ENCODE measurements around the gene GPR25.

The GPR25 gene

GRCh38 chr1:200866521-200866920, 6.3 kb upstream of the GPR25 start:
- Histone ChIP-seq H3K36me3 (replicated peaks; ENCODE audit: insufficient read depth, low read length) (no peaks in the 10 kb centered on the region), H3F3A (ENCODE audit: insufficient read depth, low read length) (peaks cover 42% of the 10 kb centered on the region), H3K4me2 (ENCODE audit: low read depth, low read length) (peak overlapping the region; percentile 79), H3K9me3 (replicated peaks; ENCODE audit: insufficient read depth, low read length) (no peaks in the 10 kb centered on the region), H3K27ac (ENCODE audit: low read length) (peak overlapping the region; percentile 91), H3K9ac (ENCODE audit: low read length) (peak overlapping the region; percentile 52), H3K27me3 (replicated peaks; ENCODE audit: insufficient read depth, low read length) (no peaks in the 10 kb centered on the region), H3K4me3 (ENCODE audit: low read length) (peak overlapping the region; percentile 34; the same call in 1 of the 2 replicates), H2AFZ (ENCODE audit: low read length) (no peak overlapping the region), H3K9me2 (replicated peaks; ENCODE audit: insufficient read depth, low read length) (no peaks in the 10 kb centered on the region), H4K20me1 (ENCODE audit: insufficient read depth, low read length) (no peaks in the 10 kb centered on the region), H3K4me1 (ENCODE audit: low read length) (peaks cover 61% of the 10 kb centered on the region), H3K79me2 (ENCODE audit: low read length) (no peaks in the 10 kb centered on the region)
- DNase-seq: peak; percentile 98
- TF ChIP-seq EZH2phosphoT487 (IDR thresholded peaks at IDR 0.05; ENCODE audit: low read length) (no peak), EZH2 (optimal IDR thresholded peaks at IDR 0.05; ENCODE audit: low read depth, low read length) (no peak)
- TF ChIP-seq, protein P1, sequence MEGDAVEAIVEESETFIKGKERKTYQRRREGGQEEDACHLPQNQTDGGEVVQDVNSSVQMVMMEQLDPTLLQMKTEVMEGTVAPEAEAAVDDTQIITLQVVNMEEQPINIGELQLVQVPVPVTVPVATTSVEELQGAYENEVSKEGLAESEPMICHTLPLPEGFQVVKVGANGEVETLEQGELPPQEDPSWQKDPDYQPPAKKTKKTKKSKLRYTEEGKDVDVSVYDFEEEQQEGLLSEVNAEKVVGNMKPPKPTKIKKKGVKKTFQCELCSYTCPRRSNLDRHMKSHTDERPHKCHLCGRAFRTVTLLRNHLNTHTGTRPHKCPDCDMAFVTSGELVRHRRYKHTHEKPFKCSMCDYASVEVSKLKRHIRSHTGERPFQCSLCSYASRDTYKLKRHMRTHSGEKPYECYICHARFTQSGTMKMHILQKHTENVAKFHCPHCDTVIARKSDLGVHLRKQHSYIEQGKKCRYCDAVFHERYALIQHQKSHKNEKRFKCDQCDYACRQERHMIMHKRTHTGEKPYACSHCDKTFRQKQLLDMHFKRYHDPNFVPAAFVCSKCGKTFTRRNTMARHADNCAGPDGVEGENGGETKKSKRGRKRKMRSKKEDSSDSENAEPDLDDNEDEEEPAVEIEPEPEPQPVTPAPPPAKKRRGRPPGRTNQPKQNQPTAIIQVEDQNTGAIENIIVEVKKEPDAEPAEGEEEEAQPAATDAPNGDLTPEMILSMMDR (IDR thresholded peaks at IDR 0.05; ENCODE audit: low read length): no peak

DNA sequence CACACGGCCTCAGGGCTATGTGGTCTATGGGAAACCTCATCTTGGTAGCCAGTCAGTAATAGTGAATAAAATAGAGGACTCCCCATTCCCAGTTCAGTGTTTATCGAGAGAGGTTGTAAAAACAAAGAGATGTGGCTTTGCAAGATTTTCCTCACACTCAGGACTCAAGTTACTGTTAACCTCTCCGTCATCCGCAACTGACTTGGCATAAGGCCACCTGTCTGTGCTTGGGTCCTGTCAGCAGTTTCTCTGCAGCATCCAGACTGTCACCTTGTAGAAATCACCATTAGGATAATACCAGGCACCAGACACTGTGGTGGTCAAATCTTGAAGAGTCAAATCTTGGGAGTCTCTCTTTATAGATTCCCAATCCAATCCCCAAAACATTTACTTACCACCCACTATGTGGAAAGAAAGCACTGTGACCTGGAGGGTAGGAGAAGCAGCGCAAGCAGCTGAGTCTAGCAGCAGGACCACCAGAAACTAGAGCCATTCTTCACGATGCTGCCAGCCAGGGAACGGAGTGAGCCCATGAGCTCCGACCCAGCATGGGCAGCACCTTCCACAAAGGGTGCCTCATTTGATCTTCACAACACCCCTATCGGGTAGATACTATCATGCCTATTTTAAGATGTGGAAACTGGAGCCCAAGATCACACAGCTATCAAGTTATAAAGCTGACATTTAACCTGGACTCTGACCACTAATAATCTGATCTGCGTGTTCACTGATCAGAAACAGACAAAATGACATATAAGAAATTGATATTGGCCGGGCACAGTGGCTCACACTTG, 5.6 kb upstream of the GPR25 start:
- peaks cover 56% of the 10 kb centered on the region for H3K4me1 ChIP-seq (ENCODE audit: low read length)

GRCh38 chr1:200869376-200869752, 3.4 kb upstream of the GPR25 start:
- Histone ChIP-seq H3K9me2 (replicated peaks; ENCODE audit: insufficient read depth, low read length) (no peaks in the 10 kb centered on the region), H3K79me2 (ENCODE audit: low read length) (no peaks in the 10 kb centered on the region), H3F3A (ENCODE audit: insufficient read depth, low read length) (peaks cover 39% of the 10 kb centered on the region), H3K9ac (ENCODE audit: low read length) (no peak overlapping the region), H3K4me3 (ENCODE audit: low read length) (no peak overlapping the region), H3K4me1 (ENCODE audit: low read length) (peaks cover 43% of the 10 kb centered on the region), H3K36me3 (replicated peaks; ENCODE audit: insufficient read depth, low read length) (no peaks in the 10 kb centered on the region), H3K27ac (ENCODE audit: low read length) (no peak overlapping the region), H3K27me3 (replicated peaks; ENCODE audit: insufficient read depth, low read length) (no peaks in the 10 kb centered on the region), H2AFZ (ENCODE audit: low read length) (no peak overlapping the region), H4K20me1 (ENCODE audit: insufficient read depth, low read length) (no peaks in the 10 kb centered on the region), H3K4me2 (ENCODE audit: low read depth, low read length) (no peak overlapping the region), H3K9me3 (replicated peaks; ENCODE audit: insufficient read depth, low read length) (no peaks in the 10 kb centered on the region)
- TF ChIP-seq, protein P1 (IDR thresholded peaks at IDR 0.05; ENCODE audit: low read length): no peak
- no peak for TF ChIP-seq EZH2phosphoT487 (IDR thresholded peaks at IDR 0.05; ENCODE audit: low read length)
- TF ChIP-seq EZH2 (optimal IDR thresholded peaks at IDR 0.05; ENCODE audit: low read depth, low read length): no peak
- no peak for DNase-seq

More for the DNA sequence above, 5.6 kb upstream of the GPR25 start:
- Histone ChIP-seq H3K9me3 (replicated peaks; ENCODE audit: insufficient read depth, low read length) (no peaks in the 10 kb centered on the region), H3K4me3 (ENCODE audit: low read length) (peak overlapping the region; percentile 54), H3K79me2 (ENCODE audit: low read length) (no peaks in the 10 kb centered on the region), H3K36me3 (replicated peaks; ENCODE audit: insufficient read depth, low read length) (no peaks in the 10 kb centered on the region), H2AFZ (ENCODE audit: low read length) (peak overlapping the region; percentile 24), H3K27ac (ENCODE audit: low read length) (peak overlapping the region; percentile 91), H4K20me1 (ENCODE audit: insufficient read depth, low read length) (no peaks in the 10 kb centered on the region), H3K9ac (ENCODE audit: low read length) (peak overlapping the region; percentile 73), H3K4me2 (ENCODE audit: low read depth, low read length) (peak overlapping the region; percentile 96), H3K9me2 (replicated peaks; ENCODE audit: insufficient read depth, low read length) (no peaks in the 10 kb centered on the region), H3F3A (ENCODE audit: insufficient read depth, low read length) (peaks cover 42% of the 10 kb centered on the region), H3K27me3 (replicated peaks; ENCODE audit: insufficient read depth, low read length) (no peaks in the 10 kb centered on the region)
- TF ChIP-seq, protein P1 (IDR thresholded peaks at IDR 0.05; ENCODE audit: low read length): no peak
- no peak for TF ChIP-seq EZH2 (optimal IDR thresholded peaks at IDR 0.05; ENCODE audit: low read depth, low read length)
- no peak for TF ChIP-seq EZH2phosphoT487 (IDR thresholded peaks at IDR 0.05; ENCODE audit: low read length)
- peak; percentile 95 for DNase-seq
